Measurements from ENCODE around the gene SLC29A1. TPM values are rescaled to one million over a fixed set of nuclear protein-coding genes. Genes with fewer than 3 reads are reported as not detected.

SLC29A1 gene
- total and polyA plus RNA-seq, 9 of the 15 experiments (the other 6 are each of a cell fraction or from before 2014, with no cell fraction given): 18.9 to 170 (median 57.7) TPM

DNA sequence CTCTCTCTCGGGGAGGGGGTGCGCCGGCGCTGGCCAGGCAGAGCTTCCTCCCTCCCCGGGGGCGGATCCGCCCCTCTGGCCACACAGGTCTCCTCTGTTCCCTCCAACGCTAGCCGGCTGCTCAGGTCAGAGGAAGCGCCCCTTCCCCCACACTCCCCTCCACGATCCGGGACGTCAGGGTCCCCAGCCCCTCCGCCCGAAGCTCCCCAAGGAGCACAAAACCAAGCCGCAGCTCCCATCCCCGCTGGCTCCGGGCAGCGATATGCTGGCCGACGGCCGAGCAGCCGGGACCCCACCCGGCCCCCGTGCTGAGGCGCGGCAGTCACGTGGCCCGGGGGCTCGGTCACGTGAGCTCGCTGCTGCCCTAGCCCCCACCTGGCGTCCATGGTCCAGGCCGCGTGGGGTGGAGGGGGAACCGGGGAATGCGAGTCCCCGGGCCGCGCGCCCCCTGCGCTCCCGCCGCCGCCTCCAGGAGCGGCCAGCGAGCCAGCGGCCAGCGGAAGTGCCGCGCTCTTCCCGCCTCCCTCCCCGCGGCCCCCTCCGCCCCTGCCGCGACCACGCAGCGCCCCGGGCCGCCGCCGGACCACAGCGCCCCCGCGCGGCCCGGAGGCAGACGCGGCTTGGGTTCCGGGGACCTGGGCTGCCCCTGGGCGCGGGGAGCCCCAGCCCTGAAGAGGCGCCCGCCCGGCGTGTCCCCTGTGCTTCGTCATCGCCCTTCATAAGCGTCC, 33.8 kb downstream of the SLC29A1 start, which contains the start of gene SLC35B2 (continued):
- TF ChIP-seq, protein P1, sequence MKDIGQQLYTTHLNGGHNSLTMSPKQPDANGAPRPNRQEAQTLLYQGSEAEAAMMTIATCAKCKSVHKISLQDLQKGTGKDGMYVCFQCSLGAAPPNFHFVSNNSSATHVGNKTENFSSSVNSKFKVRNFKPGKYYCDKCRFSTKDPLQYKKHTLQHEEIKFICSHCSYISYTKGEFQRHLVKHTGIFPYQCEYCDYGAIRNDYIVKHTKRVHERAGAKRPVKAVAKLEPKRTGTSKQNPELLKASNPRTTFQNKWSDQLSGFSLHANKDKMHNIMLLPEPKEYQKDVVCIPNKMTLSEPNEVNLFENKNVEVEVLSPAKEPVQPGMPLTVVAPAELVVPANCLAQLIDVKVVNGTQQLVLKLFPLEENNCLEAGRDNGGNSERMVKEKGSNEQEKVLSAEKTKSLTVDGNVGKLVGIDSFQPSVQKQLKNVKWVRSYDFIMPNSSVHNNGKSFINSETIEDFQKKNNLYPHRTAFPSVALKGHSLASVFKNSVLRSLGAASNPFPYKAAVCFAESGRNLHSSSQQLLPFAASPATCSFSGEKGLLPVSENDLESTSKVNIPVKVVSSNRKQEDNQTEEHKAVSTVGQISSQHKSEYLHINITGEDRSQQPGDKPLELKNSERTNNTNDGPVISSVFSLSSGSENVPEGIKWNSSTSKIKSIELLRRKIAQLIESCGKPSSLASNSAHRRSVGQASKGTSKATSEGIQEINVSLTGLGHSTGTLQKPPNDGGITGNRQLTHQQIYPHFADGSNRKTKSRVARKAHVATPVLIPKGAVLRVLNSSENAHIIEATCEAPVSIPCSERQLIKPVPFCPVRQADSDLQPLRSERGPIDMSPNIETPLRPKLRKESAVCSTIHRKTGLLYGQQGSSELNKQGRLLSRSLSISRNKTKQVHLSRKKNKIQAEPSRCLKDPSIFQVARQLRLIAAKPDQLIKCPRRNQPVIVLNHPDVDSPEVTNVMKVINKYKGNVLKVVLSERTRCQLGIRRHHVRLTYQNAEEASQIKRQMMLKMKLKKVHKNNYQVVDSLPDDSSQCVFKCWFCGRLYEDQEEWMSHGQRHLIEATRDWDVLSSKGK (CRISPR knock-in tag; IDR thresholded peaks at IDR 0.05): no peak
- TF ChIP-seq NCOA2 (IDR thresholded peaks at IDR 0.05; ENCODE audit: partially characterized antibody in 2 of 2) (no peak), RFX7 (CRISPR knock-in tag; IDR thresholded peaks at IDR 0.05) (no peak), BHLHE40 (IDR thresholded peaks at IDR 0.05; ENCODE audit: low read length) (peak; percentile 98), ARNT (IDR thresholded peaks at IDR 0.05) (no peak), ZMIZ1 (IDR thresholded peaks at IDR 0.05; ENCODE audit: low read depth in 2 of 2, low read length in 2 of 2) (peak in 1 of 2 experiments; percentile 80; a peak in 2 of 4 replicates), CXXC5 (CRISPR knock-in tag; IDR thresholded peaks at IDR 0.05) (peak; percentile 92), HMGXB4 (CRISPR knock-in tag; IDR thresholded peaks at IDR 0.05) (peak; percentile 84), ZKSCAN1 (IDR thresholded peaks at IDR 0.05; ENCODE audit: low read depth, low read length) (no peak; the same call in none of the 2 replicates), TFE3 (CRISPR knock-in tag; IDR thresholded peaks at IDR 0.05) (peak; percentile 98), DDX20 (tag; IDR thresholded peaks at IDR 0.05; ENCODE audit: low read depth) (no peak), MCM3 (IDR thresholded peaks at IDR 0.05) (no peak), HDAC2 (IDR thresholded peaks at IDR 0.05) (peak; percentile 66; the same call in 1 of the 2 replicates), STAG1 (CRISPR knock-in tag; IDR thresholded peaks at IDR 0.05; ENCODE audit: borderline replicate concordance) (no peak), ZFP30 (CRISPR knock-in tag; IDR thresholded peaks at IDR 0.05; ENCODE audit: borderline replicate concordance) (no peak), RBM25 (IDR thresholded peaks at IDR 0.05; ENCODE audit: low read depth, low read length, severe bottlenecking) (no peak)
- TF ChIP-seq, protein P2, sequence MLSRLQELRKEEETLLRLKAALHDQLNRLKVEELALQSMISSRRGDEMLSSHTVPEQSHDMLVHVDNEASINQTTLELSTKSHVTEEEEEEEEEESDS (CRISPR knock-in tag; IDR thresholded peaks at IDR 0.05): no peak
